OCI-LY3 (cell line): Measurements from ENCODE around the gene BIRC7.

Experiments
- EZH2phosphoT487 ChIP-seq: fragments of 200-600 bp; shearing (Covaris generic); IDR thresholded peaks from 2 replicates; pipeline ENCODE4 v1.6.1; 2018; ENCODE audit warnings: antibody characterized with exemption, mixed run types, low read depth
- TF ChIP-seq, protein P1 (sequence below): fragments of 200-600, 300-600 bp; sonication (generic); IDR thresholded peaks from 2 replicates; pipeline ENCODE4 v1.5.1; 2014; ENCODE audit warnings: antibody characterized with exemption, low read length, low read depth

DNA sequence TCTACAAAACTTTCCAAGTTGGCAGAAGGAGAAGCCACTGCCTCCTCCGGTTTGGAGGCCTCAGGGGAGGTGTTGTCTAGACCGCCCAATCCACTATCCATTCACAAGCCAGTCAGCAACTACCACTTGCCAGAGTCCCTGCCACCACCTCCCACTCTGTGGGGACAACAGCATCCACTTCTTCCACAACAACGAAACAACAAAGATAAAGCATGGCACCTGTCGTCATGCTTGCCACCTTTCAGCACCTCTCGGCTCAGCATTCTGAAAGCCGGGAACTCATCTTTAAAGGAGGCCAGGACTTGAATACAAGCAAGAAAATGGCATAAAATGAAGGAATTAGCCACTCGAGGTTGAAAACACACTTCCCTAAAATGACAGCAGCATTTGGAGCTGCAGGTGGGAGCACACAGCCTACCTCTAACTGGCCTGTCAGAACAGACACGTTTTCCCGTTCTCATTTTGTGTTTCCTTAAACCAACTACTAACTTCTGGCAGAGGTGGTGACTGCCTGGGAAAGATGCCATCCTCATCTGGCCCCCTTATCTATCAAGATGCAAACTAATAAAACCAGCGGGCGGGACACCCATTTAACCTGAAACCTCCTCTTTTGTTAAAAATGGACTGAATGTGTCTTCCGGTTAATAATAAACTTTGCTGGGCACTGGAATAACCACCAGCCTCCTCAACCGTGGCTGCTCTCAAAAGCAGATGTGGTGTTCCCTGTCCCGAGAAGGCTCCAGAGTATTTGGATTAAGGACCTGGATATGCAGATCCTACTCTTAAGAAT lies 41.5 kb upstream of the BIRC7 start:
- TF ChIP-seq, protein P1, sequence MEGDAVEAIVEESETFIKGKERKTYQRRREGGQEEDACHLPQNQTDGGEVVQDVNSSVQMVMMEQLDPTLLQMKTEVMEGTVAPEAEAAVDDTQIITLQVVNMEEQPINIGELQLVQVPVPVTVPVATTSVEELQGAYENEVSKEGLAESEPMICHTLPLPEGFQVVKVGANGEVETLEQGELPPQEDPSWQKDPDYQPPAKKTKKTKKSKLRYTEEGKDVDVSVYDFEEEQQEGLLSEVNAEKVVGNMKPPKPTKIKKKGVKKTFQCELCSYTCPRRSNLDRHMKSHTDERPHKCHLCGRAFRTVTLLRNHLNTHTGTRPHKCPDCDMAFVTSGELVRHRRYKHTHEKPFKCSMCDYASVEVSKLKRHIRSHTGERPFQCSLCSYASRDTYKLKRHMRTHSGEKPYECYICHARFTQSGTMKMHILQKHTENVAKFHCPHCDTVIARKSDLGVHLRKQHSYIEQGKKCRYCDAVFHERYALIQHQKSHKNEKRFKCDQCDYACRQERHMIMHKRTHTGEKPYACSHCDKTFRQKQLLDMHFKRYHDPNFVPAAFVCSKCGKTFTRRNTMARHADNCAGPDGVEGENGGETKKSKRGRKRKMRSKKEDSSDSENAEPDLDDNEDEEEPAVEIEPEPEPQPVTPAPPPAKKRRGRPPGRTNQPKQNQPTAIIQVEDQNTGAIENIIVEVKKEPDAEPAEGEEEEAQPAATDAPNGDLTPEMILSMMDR = no peak
- no peak for TF ChIP-seq EZH2phosphoT487
